COLO668 (cell line): ENCODE results near the gene ZNF25.
"Not testable (repeated sequence)": the region's sequence is repeated elsewhere in the genome, so short reads cannot be mapped to it uniquely, and the experiment has no call there.

Experiments used
- DNase-seq: peaks from one replicate; lab custom pipeline; 2025; ENCODE audit not compliant: unreplicated experiment; lab: John Stamatoyannopoulos, UW

Gene ZNF25

DNA sequence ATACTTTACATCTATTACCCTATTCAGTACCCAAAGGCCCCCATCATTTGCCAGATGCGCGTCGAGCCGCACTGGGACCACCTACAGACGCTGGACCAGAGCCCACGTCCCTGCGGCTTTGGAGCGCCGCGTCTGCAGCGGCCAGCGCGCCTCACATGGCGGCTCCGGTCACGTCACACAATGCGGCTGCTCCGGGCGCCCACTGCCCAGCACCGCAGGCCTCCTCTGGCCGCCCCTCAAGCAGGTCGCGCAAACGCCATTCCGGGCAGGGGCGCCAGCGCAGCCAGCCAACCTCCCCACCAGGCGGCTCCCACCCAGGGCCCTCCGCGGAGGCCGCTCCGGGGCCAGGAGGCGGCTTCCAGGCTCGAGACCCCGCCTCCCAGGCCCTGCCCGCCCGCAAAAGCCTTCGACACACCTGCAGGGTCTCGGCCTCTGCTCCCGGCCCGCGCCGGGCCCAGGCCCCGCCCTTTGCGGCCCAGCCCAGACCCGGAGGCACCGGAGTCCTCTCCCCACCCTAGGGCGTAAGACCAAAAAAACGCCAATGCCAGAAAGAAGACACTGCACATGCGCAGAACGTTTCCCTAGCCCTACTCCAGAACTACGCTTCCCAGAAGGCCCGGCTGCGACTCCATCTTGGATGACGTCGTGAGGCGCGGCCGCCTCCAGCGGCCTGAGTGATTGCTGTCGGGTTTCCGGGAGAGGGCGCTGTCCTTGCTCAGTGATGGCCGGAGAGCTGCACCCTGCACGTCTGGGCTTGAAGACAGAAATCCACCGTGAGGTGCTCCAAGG is at the start of gene ZNF25:
Gene ZNF25 (minus strand): TSS at position 557 of the 789 bp plus-strand sequence. CDS start 4,925 bp downstream, outside the sequence.
- peak; percentile 94 for DNase-seq

DNA sequence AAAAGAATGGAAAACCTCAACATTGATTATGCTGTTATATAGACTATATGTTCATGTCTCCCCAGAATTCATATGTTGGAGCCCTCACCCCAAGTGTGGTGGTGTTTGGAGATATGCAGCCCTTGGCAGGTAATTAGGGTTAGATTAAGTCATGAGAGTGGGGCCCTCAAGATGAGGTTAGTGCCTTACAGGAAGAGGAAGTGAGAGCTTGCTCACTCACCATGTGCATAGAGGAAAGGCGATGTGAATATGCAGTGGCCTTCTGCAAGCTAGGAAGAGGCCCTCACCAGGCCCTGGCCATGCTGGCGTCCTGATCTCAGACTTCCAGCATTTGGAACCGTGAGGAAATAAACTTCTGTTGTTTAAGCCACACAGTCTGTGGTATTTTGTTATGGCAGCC is 48.8 kb upstream of the ZNF25 start:
- DNase-seq = no peak

DNA sequence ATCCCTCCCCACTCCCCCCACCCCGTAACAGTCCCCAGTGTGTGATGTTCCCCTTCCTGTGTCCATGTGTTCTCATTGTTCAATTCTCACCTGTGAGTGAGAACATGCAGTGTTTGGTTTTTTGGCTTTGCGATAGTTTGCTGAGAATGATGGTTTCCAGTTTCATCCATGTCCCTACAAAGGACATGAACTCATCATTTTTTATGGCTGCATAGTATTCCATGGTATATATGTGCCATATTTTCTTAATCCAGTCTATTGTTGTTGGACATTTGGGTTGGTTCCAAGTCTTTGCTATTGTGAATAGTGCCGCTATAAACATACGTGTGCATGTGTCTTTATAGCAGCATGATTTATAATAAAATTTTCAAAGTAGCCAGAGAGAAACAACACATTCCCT is 42.7 kb upstream of the ZNF25 start:
- not testable (repeated sequence) for DNase-seq

DNA sequence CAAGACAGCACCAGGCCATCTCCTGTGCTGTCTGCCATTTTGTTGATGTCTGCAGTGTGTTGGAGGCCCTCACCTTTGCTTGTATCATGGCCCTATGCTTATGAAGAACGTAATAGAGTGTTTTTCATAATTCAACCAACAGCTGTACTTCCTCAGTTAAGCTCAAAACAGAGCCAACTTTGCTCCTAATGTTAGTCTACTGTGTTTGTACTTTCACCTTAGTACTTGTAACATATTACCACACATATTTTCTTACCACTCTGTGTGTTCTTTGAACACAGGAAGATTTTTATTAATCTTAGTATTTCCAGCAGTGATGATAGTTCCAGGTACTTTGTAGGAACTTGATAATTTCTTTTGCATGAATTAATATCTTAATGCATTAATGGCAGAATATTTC is 39.9 kb upstream of the ZNF25 start:
- DNase-seq = no peak

DNA sequence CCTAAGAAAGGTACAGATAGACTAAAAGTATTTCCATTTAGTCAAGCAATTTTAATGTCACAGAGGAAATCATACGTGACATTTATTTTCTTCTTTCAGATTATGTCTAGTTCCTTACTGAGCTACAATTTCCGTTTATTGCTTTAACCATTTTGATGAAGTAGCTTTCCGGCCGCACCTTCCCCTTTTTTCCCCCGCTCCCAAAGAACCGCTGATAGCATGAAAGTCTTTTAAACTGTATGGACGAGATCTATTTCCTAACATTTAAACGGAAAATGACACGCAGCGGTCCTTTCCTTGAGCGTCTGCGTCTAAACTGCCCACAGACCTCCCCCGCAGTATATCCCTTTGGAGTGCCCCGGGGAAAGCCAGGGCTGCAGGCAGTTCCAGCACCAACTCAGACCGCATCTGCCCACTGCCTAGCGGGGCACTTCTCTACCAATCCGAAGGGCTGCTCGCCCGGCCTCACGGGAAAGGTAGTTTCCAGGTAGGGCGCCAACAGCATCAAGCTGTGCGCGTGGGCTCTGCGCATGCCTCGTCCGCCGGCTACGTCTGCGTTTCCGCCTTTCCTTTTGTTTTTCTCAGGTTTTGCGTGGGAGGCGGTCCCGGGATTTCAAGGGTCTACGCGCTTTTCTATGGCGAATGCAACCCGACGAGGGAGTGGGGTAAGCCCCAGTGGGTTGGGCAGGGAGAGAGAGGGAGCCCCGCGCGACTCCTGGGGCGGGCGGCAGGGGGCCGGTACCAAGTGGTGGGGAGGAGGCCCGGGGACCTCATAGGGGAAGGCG is 33.9 kb upstream of the ZNF25 start, which contains the start of gene ZNF33A:
Gene ZNF33A (plus strand): TSS at position 557 of the 785 bp plus-strand sequence. CDS start 1,667 bp downstream, outside the sequence.
- peak; percentile 90 for DNase-seq

DNA sequence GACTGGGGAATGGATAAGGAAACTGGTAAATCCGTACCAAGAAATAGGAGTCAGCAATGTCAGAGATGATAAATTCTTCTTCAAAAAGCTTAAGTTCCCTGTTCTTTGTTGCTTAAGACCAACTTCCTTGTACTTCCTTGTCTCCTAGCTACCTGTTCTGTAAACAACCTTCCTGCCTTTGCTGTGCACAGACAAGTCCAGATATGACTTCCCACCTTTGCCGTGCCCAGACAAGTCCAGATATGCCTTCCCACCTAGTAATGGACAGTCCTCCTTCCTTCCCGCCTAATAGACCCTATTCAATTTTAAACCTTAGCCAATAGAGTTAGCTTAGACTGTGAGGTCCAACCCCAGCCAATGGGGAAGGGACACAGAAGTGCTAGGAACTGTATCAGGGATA is 31.5 kb upstream of the ZNF25 start:
- no peak for DNase-seq

DNA sequence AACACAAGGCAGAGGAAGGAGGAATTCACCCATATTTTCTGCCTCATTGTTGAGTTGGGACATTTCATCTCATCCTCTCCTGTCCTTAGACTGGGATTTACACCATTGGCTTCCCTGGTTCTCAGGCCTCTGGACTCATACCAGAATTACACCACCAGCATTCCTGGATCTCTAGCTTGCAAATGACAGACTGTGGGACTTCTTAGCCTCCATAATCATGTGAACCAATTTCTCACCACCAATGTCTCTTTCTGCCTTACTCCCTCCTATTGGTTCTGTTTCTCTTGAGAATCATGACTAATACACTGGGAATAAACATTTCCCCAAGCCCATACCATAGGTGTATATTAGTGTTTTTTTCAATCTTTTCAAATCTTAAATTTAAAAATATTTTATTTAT is 31.1 kb upstream of the ZNF25 start:
- DNase-seq = no peak

DNA sequence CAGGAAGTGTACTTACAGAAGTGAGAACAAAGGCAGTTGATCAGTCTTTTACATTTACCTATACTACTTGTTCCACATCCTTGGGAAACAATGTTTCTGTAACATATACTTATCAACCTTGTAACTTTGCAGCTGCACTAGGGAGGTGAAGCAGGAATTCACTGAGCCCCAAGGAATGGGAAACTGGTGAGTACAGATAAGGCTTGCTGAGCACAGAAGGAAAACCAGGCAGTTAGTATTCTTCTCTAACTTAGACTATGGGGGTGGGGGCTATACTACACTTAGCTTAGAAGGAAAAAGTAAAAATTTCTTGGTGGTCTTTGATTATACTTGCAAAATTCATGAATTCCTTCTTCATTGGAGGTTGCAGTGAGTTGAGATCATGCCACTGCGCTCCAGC is 27.1 kb upstream of the ZNF25 start:
- DNase-seq = no peak

DNA sequence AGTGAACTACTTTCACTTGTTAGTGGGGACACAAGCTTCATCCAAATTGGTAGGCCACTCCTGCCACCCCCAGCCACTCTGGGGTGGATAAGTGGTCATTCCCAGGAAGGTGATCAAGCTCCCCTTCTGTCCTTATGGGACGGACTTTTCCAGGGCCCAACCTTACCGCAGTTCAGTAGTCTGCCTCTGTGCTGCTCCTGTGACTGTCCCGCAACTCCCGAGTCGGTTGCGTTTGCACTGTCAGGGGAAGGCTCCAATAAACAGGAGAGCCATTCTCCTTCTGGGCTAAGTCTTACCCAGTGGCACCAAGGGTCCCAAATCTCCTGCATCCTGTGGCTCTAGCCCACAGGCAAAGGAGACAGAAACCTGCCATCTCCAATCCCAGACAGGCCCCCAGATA is 26.6 kb upstream of the ZNF25 start:
- DNase-seq = no peak

DNA sequence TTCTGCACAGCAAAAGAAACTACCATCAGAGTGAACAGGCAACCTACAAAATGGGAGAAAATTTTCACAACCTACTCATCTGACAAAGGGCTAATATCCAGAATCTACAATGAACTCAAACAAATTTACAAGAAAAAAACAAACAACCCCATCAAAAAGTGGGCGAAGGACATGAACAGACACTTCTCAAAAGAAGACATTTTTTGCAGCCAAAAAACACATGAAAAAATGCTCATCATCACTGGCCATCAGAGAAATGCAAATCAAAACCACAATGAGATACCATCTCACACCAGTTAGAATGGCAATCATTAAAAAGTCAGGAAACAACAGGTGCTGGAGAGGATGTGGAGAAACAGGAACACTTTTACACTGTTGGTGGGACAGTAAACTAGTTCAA is 24.0 kb upstream of the ZNF25 start:
- not testable (repeated sequence) for DNase-seq

DNA sequence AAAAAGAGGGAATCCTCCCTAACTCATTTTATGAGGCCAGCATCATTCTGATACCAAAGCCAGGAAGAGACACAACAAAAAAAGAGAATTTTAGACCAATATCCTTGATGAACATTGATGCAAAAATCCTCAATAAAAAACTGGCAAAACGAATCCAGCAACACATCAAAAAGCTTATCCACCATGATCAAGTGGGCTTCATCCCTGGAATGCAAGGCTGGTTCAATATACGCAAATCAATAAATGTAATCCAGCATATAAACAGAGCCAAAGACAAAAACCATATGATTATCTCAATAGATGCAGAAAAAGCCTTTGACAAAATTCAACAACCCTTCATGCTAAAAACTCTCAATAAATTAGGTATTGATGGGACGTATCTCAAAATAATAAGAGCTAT is 22.5 kb upstream of the ZNF25 start:
- DNase-seq = not testable (repeated sequence)

DNA sequence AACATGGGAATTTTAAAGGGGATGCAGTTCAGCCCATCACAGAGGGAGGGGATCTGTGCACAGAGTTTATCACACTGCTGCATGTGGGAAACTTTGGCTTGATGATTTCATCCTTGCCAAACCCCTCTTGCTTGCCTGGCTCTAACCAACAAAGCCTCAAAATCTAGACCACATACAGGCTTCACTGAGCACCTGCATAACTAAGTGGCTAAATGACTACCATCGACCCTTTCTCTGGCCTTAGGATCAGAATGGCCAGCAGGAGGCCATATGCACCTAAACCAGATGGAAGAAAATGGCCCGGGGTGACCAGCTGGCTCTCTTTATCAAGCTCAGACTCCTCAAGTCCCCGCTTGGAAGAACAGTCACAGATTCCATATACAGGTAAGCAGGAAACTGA is 15.6 kb upstream of the ZNF25 start:
- DNase-seq = no peak

DNA sequence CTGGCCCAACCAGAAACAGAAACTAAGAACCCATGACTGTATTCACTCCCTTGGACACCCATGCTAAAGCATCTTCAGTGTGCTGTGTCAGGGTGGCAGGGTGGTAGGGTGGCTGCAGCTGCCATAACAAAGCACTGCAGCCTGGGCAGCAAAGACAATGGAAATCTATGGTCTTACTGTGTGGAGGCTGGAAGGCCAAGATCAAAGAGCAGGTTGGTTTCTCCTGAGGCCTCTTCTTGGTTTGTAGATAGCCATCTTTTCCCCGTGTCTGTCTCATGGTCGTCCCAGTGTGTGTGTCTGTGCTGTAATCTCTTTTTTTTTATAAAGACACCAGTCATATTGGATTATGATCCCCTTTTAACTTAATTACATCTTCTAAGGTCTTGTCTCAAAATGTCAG is 15.2 kb upstream of the ZNF25 start:
- no peak for DNase-seq

DNA sequence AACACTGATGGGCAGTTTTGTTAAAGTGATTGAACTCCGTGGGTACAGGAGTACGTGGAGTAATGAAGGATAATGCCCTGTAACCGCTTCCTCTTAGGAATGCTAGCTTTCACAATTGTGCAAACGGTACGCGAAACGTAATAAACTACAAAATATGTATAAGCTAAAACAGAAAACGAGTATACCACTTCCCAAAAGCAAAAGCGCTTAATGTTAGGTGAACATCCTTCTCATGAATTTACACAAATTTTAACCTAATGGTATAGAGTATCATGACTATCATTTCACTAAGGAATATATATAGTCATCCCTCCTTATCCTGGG is 395 bp upstream of the ZNF25 start:
- DNase-seq = no peak

DNA sequence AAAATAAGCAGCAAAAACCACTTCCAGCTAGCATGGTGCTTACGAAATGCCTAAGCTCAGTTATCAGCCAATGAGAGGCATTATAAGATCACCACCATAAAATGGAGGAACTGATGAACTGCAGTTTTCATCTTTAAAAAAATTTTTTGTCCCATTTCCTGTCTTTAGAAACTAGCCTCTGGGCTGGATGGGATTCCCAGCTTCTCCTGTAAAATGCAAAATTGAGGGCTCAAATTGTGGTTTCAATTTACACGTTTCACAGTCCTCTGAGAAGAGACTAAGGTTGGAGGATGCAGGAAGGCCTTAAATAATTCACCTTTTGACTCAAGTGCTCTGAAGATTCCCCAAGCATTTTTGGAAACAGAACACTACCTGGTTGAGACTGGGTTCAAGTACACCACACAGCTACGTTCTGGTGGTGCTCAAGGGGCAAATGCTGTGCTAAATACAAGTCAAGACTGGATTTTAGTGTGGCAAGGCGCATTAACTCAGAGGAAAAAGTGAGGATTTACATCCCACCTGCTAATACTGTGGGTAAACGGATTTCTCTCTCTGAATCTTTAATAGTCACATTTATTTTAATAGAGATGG is 951 bp downstream of the ZNF25 start:
- peak; percentile 0 for DNase-seq

DNA sequence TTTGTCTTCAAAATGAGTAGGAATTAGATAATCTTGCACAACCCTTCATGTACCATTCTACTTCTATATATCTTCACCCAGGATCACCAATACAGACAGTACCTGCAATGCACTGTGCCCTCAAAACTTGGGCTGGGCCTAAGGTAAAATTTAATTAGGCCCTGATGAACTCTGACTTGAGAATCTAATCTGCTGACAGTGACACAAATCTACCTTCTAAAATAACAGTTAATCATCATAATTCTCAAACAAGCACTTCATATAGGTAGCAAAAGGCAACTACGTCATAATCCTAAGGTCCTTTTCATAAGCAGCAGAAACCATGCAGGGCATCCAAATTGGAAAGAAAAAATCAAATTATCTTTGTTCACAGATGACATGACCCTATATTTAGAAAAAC is 4.1 kb downstream of the ZNF25 start:
- no peak for DNase-seq

DNA sequence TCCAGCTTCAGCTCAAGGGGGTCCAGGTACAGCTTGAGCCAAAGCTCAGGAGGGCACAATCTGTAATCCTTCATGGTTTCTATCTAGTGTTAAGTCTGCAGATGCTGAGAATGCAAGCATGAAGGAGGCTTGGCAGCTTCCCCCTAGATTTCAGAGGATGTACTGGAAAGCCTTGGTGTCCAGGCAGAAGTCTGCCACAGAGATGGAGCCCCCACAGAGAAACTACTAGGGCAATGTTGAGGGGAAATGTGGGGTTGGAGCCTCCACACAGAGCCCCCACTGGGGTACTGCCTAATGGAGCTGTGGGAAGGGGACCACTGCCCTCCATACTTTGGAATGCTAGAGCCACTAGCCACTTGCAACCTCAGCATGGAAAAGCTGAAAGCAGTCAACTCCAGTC is 11.4 kb downstream of the ZNF25 start:
- DNase-seq = no peak

DNA sequence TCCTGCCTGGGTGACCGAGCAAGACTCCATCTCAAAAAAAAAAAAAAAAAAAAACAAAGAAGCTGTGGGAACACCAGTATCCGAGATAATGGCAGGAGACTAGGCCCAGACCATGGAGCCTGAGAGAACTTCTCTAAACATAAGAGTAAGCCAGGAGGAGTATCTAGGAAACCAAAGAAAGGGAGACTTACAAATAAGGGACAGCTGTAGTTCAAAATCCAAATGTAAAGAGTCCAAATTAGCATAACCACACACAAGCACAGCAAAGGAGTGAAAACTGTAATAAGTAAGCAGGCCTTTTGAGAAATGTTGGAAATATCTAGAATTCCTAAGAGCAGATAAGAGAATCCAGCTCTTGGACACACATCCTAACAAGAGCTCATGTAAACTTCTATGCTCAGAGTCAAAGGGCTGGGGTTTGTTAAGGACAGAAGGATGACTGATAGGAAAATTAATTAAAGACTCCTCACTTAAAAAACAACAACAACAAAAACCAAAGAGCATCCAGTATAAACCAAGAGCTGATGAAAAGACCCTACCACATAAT is 15.8 kb downstream of the ZNF25 start:
- no peak for DNase-seq

DNA sequence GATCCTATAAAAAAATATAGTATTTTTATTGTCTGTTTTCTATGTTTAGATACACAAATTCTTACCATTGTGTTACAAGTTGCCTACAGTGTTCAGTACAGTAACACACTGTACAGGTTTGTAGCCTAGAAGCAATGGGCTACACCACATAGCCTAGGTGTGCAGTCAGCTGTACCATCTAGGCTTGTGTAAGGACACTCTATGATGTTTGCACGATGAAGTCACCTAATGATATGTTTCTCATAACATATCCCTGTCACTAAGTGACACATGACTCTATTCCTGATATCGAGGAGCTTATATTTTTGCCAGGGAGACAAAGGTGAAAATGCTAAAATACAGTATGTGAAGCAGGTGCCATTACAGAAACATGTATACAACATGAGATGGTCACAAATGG is 18.6 kb downstream of the ZNF25 start:
- DNase-seq = no peak

DNA sequence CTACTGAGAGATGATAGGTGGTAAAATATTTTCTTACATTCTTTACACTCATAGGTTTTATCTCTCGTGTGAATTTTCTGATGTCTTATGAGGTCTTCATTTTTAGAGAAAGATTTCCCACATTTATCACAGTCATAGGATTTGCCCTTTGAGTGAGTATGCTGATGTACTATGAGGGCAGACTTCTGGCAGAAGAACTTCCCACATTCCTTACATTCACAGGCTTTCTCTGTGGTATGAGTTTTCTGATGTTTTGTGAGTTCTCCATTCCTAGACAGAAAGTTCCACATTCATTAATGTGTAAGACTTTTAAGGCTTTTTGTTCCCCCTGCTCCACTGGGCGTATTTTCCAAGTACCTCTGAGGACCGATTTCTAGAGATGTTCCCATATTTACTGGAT is 23.5 kb downstream of the ZNF25 start:
- DNase-seq = no peak

DNA sequence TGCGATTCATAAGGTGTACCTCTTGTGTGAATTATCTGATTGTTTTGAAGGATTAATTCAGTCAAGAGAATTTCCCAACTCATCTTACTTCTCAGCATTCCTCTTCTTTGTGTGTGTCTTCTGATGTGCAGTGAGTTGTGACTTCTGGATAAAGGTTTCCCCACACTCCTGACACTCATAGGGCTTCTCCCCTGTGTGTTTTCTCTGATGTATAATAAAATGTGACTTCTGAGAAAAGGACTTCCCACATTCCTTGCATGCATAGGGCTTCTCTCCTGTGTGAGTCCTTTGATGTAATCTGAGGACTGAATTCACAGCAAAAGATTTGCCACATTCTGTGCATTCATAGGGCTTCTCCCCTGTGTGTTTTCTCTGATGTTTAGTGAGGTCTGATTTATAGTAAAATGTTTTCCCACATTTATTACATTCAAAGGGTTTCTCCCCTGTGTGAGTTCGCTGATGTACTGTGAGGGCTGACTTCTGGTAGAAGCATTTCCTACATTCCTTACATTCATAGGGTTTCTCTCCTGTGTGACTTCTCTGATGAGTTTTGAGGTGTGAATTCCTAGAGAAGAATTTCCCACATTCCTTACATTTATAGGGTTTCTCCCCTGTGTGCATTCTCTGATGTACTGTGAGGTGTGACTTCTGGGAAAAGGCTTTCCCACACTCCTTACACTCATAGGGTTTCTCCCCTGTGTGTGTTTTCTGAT is 24.2 kb downstream of the ZNF25 start:
- no peak for DNase-seq
